Peyer's patch (tissue), 4 donors: Measurements from ENCODE around the gene NAGLU.

Experiments
- CTCF ChIP-seq, 6 experiments: fragments of 450-650 bp in 4 of 6; fragments of 200-600 bp in 2 of 6; sonication (generic) in 1 of 6; IDR thresholded peaks; one replicate each; pipeline ENCODE4 v1.5.1; 2017 to 2019; ENCODE audit warnings: antibody characterized with exemption in 6 of 6, mild to moderate bottlenecking in 3 of 6, moderate library complexity in 1 of 6
- POLR2A ChIP-seq, 2 donors: fragments of 450-650 bp; IDR thresholded peaks; one replicate each; pipeline ENCODE4 v1.5.1; 2017; ENCODE audit warnings: antibody characterized with exemption in 2 of 2, mild to moderate bottlenecking in 2 of 2, moderate library complexity in 2 of 2

- TF ChIP-seq POLR2A (IDR thresholded peaks at IDR 0.05), result no peak
- no peak for TF ChIP-seq CTCF (IDR thresholded peaks at IDR 0.05)
Measured at GRCh38 chr17:42568341-42569111, 32.5 kb downstream of the NAGLU start.
